Stimulated activated CD4-positive, alpha-beta T cell treated with anti-CD3 and anti-CD28 coated beads, Interleukin-4, amount 100 ng/mL, for 1 hour (primary cell): ENCODE results near the gene CIRBP.
A peak's percentile ranks its signal among the peaks of the same experiment; 100 is the strongest.

Experiments used
- DNase-seq: peaks from one replicate; pipeline ENCODE4 v3.0.0-alpha.2; 2020

The CIRBP gene

DNA sequence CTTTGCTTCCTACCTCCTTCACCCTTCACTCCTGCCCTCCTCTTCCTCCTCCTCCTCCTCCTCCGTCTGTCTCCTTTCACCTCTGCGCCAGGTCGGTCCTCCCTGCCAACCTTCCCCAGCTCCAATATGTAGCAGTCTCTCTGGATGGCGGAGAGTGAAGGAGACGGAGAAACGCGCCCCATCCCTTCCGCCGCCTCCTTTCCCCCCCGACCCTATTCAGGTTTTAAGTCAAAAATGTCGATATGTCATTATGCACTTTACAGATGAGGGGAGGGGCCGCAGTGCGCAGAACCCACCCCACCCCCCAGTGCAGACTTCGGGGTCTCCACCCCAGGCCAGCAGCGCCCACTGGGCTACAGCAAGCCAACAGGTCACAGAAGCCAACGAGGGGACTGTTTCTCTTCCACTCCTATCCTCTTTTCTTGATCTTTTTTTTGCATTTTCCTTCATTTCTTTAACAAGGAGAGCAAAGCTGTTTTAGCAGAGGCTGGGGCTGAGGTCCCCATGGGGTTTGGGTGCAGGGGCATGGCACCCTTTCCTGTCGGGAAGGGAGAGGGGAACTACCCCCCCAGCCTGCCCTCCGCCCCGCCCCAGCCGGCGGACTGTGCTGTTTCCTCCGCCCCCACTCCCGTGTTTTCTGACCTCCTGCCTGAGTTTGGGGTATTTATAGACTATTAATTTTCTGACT, 11.5 kb upstream of the CIRBP start:
- DNase-seq = no peak

DNA sequence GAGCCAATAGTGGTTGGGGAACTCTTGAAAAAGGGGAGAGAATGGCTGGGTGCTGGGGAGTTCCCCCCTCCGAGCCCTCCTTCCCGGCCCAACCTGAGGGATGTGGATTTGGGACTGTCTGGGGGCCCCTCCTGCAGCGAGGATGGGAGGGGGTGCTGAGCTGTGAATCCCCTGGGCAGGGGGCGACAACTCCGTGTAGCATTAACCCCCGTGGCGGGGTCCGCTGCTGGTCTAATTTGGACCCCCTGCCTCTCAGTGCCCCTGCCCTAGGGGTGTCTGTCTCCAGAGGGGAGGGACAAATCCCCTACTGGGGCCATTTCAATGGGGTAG, 11.0 kb upstream of the CIRBP start:
- no peak for DNase-seq

DNA sequence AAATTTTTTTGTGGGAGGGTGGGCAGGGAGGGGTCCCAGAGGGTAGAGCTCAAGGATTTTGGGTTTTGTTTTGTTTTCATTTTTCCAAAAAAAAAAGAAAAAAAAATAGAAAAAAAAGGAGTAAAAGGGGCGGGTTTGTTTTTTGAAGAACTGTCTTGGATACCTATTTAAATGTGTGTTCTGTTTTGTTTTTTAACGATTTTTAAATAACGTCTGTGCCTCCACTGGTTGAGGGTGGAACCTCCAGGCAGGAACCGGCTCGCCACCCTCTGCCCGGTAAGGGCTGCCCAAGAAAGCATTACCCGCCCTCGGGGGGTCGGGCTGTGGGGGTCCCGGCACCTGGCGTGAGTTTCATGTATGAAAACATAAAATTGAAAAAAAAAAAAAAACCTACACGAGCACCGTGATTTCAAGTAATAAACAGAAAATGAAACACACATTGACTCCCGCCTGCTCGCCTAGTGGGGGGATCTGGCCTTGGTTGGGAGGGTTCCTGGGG, 10.4 kb upstream of the CIRBP start:
- DNase-seq = no peak

DNA sequence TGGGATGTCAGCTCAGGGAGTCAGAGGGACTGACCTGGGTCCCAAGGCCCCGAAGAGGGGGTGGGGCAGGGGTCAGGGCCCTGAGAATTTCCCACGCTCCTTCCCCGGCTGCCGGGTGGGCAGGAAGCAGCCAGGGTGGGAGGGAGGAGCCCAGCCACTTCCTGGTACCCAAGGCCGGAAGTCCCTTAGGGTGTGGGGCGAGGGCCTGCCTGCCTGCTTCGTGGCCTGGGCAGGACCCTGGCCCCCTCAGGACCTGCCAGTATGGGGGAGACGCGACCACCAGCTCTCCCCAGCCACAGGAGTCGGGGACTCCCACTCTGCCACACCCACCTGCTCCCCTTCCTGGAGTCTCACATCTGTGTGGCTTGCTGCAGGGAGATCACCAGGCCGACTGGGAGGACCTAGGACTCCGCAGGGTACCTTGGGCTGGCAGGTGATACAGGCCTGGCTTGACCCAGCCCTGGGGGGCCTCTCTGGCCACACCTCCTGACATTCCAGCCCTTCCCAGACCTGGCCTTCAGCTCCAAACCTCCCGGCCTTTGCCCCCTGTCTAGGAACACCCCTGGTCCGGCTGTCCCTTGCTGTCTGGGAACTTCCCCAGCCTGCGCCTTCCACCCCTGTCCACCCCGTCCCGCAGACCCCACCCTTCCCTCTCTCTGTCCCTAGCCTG, 9.8 kb upstream of the CIRBP start:
- DNase-seq = peak; percentile 64

DNA sequence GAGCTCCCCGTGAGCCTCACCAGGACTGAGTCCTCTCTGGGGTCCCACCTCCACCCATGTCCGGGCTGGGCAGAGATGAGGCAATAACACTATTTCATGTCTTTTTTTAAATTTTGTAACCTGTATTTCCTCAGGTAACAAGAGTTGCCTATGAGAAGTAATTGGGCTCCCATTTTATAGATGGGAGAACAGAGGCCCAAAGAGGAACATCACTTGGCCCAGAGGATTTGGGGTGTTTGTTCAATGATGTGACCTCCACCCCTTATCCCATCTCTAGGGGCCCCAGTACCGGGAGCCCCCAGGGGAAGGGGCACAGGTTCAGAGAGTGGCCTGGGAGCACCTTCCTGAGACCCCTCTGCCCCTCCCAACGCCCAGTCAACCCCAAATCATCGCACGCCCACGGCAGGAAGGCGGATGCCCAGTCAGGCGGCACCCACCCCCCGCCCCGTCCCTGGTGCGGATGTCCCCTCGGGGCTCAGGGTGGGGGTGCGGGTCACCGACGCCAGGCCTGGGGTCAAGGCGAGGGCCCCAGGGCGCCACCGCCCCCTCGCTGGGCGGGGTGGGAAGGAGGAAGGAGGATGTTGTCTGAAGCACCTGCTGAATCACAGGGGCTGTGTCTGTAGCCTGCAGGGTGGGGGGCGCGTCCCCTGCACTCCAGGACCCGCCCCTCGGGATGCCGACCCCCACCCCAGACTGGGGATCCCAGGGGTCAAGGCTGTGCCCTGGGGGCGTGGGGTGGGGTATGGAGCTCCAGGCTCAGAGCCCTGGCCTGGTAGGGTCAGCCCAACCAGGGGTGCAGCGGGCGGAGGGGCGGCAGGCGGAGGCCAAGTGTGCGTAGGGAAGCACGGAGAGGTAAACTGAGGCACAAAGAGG, 9.0 kb upstream of the CIRBP start:
- DNase-seq = peak; percentile 48

DNA sequence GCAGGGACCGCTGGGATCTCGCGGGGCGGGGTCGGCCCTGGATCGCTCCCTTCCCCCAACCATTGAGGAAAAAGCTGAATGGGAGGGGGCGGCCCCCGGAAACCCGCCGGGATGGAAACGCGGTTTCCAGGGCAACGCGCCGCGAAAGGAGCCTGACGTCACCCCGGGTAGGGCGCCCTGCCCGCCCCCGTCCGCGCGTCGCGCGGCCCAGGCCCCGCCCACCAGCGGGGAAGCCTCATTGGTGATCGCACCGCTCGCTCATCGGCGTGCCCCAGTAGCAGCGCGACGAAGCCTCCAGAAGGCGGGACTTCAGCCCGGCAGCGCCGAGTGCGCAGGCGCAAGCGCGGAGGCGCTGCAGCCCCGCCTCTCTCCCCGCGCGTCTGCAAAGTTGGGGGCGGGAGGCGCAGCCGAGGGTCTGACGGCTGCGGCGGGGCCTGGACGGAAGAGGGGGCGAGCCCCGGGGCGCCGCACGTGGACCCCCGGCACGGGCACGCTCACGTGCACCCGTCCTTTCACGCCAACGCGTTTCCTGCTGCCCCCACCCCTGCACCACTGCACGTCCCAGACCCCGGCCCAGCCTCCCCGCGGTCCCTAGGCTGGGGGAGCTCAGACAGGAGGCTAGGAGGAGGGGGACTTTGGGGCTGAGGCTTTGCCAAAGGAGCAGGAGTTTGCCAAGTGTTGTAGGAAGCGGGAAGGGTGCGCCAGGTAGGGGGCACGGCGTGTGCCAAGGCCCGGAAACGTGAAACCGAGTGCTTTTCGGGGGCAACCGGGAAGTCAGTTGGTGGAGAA, 8.2 kb upstream of the CIRBP start:
- DNase-seq = peak; percentile 96

DNA sequence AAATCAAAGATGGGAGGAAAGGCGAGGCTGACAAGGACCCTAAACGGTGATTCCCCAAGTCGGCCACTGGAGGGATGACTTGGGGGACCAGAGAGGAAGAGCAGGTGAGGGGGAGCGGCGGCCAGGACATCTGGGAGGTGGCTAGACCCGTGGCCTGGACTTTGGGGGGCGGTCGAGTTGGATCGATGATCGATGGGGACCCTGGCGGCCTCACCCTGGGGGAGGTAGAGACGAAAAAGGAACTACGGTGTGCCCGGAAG, 7.7 kb upstream of the CIRBP start:
- no peak for DNase-seq

DNA sequence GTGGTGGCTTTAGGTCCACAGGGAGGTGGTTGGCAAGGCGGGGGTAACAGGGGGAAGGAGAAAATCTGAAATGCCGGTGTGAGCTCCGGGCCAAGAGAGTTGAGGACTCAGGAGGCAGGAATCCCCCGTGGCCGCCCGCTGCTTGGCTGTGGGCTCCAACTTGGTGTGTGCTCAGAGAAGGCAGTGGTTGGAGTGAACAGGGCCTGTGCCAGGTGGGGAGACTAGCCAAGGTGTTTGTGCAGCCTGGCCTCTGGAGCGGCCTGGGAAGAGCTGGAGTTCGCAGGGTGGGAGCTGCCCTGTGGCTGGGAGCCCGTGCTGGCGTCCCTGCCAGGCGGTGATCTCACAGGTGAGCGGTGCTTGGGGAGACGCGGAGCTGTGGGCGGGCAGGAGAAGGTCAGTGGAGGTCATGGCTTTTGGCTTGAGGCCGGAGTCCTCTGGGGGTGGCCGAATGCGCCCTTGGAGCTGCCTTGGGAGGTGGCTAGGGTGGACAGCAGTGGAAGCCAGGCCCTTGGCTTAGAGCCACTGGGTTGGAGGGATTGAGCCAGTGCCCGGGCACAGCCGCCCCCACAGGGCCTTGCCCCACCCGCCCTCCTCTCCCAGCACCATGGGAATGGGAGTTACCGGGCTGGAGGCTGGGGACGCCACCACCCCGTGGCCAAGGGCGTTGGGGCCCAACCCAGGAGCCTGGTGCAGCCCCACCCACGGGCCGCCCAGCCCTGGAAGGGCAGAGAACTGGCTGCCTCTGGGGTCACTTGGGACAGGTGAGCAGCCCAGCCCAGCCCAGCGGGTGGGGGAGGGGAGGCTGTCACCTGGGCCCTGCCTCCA, 7.1 kb upstream of the CIRBP start:
- DNase-seq = no peak

DNA sequence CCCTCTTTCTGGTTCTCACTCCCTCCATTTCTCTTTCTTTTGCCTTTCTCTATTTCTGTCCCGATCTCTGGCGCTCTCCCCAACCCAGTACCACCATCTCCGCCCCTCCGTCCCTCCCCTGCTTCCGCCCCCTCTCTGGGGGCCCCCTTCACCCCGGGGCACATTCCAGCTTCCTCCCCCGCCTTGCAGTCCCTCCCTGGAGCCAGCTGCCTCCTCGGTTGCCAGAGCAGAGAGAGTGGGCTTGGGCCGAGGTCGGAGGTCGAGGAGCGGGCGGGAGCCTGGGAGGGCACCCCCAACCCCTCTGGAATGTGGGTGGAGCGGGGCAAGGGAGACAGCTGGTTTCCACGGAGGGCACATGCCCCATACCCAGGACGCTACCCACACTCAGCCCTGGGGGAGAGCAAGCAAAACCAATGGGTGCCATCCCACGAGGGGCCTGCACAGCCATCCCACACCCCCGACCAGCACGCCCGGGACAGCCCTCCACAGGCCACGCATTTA, 6.5 kb upstream of the CIRBP start:
- no peak for DNase-seq

DNA sequence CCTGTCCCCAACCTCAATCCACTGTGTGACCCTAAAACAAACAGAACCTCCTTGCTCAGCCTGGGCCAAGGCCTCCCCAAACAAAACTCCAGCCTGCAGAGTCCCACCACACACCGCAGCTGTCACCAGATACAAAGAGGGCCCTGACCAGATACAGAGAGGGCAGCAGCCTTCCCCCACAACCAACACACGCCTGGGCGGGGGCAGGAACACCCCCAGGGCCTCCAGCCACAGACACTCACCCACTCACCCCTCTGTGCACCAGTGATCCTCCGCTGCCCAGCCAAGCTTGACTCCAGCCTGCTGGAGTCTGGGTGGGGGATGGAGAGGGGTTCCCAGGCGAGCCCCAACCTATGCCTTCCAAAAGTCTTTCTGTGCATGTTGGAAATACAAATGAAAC, 5.9 kb upstream of the CIRBP start:
- no peak for DNase-seq

DNA sequence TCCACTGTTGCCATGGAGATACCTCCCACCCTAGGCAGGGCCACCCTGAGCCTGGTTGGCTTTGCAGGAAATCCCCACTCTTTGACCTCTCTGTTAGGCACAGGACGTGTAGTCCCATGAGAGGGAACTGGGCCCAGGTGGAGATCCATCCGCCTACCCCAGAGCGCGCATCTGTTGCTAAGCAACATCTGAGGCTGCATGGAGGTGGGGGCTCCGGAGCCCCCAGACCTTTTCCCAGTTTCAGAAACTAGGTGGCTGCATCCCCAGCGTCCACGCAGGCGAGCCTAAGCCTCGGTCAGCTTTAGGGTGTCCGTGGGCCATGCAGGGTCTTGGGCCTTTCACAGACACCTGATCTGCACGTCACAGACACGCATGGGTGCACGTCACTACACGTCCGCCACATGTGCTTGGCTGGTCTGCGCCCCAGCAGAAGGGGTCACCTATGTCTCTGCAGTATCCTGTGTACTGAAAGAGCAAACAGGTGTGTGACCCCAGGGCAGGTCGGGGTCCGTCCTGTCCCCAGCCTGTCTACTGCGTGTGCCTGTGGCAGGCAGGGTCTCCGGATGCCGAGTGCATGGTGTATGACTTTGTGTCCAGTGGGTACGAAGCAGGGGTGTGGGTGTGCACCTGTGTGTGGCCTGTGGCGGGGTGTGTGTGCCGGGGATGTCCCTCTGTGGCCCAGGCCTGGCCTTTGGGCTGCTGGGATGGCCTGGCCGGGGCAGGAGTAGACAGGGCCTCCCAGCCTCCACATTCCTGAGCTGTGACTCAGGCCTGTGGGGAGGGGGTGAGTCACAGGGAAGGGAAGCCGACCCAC, 4.1 kb upstream of the CIRBP start:
- DNase-seq = no peak

DNA sequence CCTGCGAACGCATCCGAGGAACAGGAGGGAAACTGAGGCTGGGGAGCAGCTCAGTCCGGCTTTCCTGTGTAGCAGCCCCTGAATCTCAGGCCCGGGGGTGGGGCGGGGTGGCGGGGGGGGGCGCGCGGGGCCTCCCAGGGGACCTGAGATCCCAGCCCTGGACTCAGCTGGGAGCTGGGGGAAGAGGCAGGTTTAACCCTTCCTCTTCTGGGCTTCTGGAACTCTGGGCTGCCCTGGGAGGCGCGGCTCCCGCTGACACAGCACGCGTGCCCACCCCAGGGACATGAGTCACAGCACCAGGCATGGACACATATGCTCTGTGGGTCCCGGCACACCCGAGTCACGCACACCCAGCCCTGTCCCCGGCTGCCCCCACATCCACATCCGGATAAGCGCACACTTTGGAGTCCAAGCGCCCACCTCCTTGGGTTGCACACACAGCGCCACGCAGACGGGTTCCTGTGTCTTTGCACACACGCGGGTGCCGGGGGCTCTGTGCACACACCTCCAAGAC, 3.5 kb upstream of the CIRBP start:
- peak; percentile 42 for DNase-seq

DNA sequence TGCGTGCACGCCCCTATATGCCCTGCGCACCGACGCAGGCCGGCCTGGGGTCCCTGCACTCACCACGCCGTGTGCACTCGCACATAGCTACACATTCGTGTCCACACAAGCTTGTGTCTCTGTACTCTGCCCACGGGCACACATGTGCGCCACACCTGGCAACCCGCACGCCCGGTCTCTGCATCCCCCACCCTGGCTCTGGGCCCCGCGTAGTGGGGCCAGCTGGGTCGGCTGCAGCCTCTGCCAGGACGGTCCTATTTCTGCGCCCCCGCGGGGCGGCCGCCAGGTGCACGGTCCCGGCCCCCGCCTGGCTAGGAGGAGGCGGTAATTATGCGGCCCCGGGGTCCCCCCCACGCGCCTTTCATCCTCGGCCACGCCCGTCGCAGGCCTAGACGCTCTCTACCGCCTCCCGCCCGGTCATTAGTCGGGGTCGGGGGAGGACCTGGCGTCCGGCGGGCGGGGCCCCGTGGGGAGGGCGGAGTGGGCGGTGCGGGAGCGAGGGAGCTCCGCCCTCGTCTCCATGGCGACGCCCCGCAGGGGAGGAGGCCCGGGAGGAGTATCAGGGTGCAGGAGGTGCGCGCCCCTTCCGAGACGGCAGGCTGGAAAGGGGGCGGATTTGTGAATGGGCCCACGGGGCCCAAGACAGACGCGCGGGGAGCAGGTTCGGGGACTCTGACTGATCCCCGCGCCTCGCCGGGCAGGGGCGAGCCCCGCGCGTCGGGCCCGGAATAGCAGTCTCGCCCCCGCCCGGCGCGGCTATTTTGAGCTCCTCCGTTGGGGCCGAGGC, 2.8 kb upstream of the CIRBP start:
- DNase-seq = peak; percentile 77

DNA sequence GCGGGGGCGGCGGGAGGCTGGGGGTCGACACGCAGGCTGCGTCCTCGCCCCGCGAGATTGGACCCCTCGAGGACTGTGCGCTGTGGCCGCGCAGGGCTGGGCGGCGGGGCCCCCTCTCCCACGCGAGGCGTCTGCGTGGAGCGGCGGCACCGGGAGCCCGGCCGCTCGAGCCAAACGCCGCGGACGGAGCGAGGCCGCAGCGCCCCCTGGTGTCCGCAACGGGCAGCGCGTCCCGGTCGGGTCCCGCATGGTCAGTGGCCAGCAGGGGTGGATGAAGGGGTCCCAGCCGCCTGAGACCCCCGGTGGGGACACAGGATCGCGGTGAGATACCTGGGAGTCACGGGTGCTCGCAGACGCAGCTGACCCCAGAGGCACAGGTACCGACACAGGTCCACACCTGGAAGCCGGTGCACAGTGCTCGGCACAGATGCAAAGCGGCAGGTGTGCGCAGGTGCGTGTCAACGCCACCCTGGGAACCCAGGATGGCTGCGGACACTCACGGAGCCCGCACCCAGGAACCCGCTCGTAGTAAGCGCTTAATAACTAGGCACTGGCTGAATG, 2.1 kb upstream of the CIRBP start:
- peak; percentile 67 for DNase-seq

DNA sequence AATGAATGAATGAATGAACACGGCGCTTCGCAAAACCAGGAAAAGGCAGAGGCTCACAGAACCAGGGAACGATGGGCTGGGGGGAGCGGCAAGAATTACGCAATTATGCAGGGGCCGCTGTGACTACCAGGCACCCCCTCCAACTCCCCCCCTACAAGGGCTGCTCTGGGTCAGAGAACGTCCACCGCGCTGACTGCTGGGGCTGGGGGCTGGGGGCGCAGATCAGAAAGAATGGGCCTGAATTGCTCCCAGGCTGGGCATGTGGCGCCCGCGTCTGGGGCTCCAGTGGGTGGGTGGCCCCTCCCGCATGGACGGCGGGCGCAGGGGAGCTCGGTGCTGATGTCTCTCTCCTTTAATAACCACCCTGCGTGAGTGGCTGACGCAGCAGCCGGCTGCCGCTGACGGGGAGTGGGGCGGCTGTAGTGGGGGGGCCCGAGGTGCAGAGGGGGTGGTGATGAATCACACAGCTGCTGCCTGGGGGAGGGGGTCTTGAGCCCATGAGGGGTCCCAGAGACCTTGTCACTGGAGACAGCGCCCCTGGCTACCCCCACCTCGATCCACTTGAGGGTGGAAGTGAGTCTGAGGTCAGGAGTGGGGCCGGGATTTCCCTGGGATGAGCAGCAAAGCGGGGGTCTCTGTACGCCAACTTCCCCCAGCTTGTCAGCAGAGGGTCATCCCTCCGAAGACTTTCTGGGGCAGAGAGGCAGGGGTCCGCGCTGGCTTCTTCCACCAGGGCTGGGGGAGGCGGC, 1.5 kb upstream of the CIRBP start:
- DNase-seq = no peak

DNA sequence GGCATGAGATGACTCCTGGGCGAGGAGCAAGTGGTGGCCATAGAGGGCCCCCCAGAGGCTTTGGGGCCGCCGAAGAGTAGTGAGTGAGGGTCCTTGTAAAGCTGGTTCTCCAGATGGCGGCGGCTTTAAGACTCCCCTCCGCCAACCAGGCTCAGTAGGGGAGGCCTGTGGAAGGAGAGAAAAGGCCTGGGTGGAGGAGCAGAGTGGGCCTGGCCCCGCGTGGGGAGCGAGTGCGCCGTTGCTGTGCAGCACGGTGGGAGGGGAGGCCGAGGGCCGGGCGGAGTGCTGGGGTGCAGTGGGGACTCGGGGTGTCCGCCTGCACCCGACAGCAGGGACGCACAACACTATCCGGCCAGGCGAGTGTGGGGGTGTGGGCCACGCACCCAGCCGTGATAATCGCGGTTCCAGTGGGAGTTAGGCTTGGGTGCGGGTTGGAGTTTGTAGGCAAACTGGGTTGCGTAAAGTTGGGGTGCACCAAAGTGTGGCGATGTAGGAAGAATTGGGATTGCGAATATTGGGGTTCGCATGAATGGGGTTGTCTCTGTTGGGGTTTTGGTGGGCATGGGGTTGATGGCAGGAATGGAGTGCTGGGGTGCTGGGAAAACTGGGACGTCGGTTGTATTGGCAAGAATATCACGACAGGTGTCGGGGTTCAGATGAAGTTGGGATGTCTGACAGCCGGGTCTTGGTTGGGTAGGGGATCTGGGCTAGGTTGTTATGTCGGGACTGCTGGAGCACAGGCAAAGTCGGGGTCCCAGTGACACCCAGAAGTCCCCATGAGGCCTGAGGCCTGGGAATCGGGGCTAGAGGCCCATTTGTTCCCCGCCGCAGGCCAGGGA, 687 bp upstream of the CIRBP start:
- no peak for DNase-seq

DNA sequence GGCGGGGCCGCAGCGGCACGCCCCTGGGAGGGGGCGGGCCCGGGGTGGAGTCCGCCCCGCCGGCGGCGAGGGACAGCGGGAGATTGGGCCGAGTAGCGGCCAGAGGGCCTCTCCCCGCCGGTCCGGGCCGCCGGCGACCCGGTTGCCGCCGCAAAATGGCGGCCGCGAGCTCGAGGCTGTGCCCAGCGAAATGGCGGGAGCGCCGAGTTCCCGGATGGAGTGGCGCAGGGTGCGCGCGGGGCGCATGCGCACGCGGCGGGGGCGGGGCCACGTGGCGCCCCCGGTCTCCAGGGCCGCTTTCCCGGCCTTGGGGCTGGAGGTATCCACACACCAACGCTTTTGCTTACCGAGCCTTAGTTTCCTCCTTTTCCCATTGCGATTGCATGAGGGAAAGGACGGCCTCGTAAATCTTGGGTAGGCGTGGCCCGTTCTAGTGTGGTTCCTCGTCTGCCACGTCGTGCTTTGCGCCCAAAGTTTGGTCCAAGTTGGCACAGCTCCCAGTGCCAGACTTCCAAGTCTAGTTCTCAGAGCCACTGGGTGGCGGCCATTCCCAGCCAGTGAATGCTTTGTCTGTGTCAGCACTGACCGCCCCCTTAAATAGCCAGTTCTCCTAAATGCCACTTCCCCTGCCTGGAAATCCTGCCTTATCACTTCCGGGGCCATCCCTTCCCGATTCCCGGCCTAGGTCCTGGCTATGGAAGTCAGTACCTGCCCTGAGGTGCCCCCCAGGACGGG, 513 bp downstream of the CIRBP start:
- DNase-seq = peak; percentile 86
